ENCODE data around the gene SLC17A3. TPM values are rescaled to one million over a fixed set of nuclear protein-coding genes. Genes with fewer than 3 reads are reported as not detected.

The SLC17A3 gene
- total RNA-seq, 1 experiment from 2014 or later: not detected

- Histone ChIP-seq H3K4me1 (ENCODE audit: control insufficient read depth, insufficient read depth, low read length) (no peaks in the 10 kb centered on the region), H3K4me3 (ENCODE audit: low read depth in 2 of 2, low read length in 2 of 2) (no peak overlapping the region), H3K9me3 (ENCODE audit: control insufficient read depth, insufficient read depth, low read depth, low read length) (no peaks in the 10 kb centered on the region), H3K36me3 (ENCODE audit: control insufficient read depth, insufficient read depth, low read length) (no peaks in the 10 kb centered on the region), H3K27ac (ENCODE audit: low read length) (no peak overlapping the region), H3K27me3 (ENCODE audit: control insufficient read depth, insufficient read depth, low read length) (no peaks in the 10 kb centered on the region)
- TF ChIP-seq SIN3A (IDR thresholded peaks at IDR 0.05; ENCODE audit: borderline replicate concordance, insufficient read depth, low read depth, low read length): no peak
- no peak for TF ChIP-seq TCF7L2 (IDR thresholded peaks at IDR 0.05; ENCODE audit: low read depth, low read length)
- no peak for TF ChIP-seq POLR2AphosphoS5 (IDR thresholded peaks at IDR 0.05; ENCODE audit: low read depth, low read length)
- no peak for TF ChIP-seq CTCF (IDR thresholded peaks at IDR 0.05)
- no peak for TF ChIP-seq REST (IDR thresholded peaks at IDR 0.05; ENCODE audit: insufficient read depth in 1 of 2, low read depth in 2 of 2, low read length in 1 of 2)
- in situ Hi-C loops (cut with HindIII; ENCODE audit: low pct_unique_long_range_greater_than_20kb, low sequenced_read_pairs) (no loop called here), intact Hi-C loops (cut with micrococcal nuclease; ENCODE audit: unreplicated experiment) (no loop called here)
- no peak for ATAC-seq
- ChIA-PET POLR2A (no interaction called here), CTCF (no interaction called here)
- no TSS peak for BruUV-seq (replicated peaks)
- DNase-seq (ENCODE audit: low read depth, low spot score): no peak
Observed at GRCh38 chr6:25875563-25875905, 1.5 kb upstream of the SLC17A3 start.

GRCh38 chr6:25874822-25875562 is 949 bp upstream of the SLC17A3 start:
- no peaks in the 10 kb centered on the region for H3K4me1 ChIP-seq (ENCODE audit: control insufficient read depth, insufficient read depth, low read length)
- no peak overlapping the region for H3K4me3 ChIP-seq (ENCODE audit: low read depth in 2 of 2, low read length in 2 of 2)
- no peak for TF ChIP-seq TCF7L2 (IDR thresholded peaks at IDR 0.05; ENCODE audit: low read depth, low read length)
- TF ChIP-seq CTCF (IDR thresholded peaks at IDR 0.05): no peak
- TF ChIP-seq SIN3A (IDR thresholded peaks at IDR 0.05; ENCODE audit: borderline replicate concordance, insufficient read depth, low read depth, low read length): no peak
- TF ChIP-seq REST (IDR thresholded peaks at IDR 0.05; ENCODE audit: insufficient read depth in 1 of 2, low read depth in 2 of 2, low read length in 1 of 2): no peak
- TF ChIP-seq POLR2AphosphoS5 (IDR thresholded peaks at IDR 0.05; ENCODE audit: low read depth, low read length): no peak
- BruUV-seq (replicated peaks): no TSS peak
- H3K27ac ChIP-seq (ENCODE audit: low read length): no peak overlapping the region
- H3K9me3 ChIP-seq (ENCODE audit: control insufficient read depth, insufficient read depth, low read depth, low read length): no peaks in the 10 kb centered on the region
- in situ Hi-C loops (cut with HindIII; ENCODE audit: low pct_unique_long_range_greater_than_20kb, low sequenced_read_pairs): no loop called here
- ChIA-PET POLR2A (no interaction called here), CTCF (no interaction called here)
- ATAC-seq (no peak), DNase-seq (ENCODE audit: low read depth, low spot score) (no peak)
- H3K27me3 ChIP-seq (ENCODE audit: control insufficient read depth, insufficient read depth, low read length): no peaks in the 10 kb centered on the region
- intact Hi-C loops (cut with micrococcal nuclease; ENCODE audit: unreplicated experiment): no loop called here
- no peaks in the 10 kb centered on the region for H3K36me3 ChIP-seq (ENCODE audit: control insufficient read depth, insufficient read depth, low read length)
